HepG2 (cell line): ENCODE measurements around the gene ASZ1.

Source experiments
- CTCF ChIP-seq: sonication (generic); formaldehyde crosslinking; IDR thresholded peaks from 2 replicates; pipeline ENCODE4 v1.5.0; 2020; ENCODE audit warnings: mild to moderate bottlenecking, missing genetic modification reagents, moderate library complexity
- EZH2 ChIP-seq: conservative IDR thresholded peaks from 2 replicates; pipeline ENCODE4 v1.6.1; 2012; ENCODE audit warnings: mild to moderate bottlenecking, low read depth, low read length, moderate library complexity
- JUND ChIP-seq: sonication (generic); formaldehyde crosslinking; IDR thresholded peaks from 2 replicates; pipeline ENCODE4 v1.8.0; 2022; ENCODE audit warnings: mild to moderate bottlenecking, missing genetic modification reagents
- MAZ ChIP-seq, 2 experiments: sonication (generic) in 1 of 2; formaldehyde crosslinking in 1 of 2; IDR thresholded peaks; 2 replicates each; pipeline versions ENCODE4 v1.5.0 to v1.6.1; 2012 to 2020; ENCODE audit warnings: low read depth in 2 of 2, mild to moderate bottlenecking in 2 of 2, borderline replicate concordance in 1 of 2, improper control_type of control experiment in 1 of 2, low read length in 1 of 2, missing genetic modification reagents in 1 of 2, moderate library complexity in 1 of 2
- MED8 ChIP-seq: sonication (generic); formaldehyde crosslinking; IDR thresholded peaks from 2 replicates; pipeline ENCODE4 v1.8.1; 2023; ENCODE audit warnings: mild to moderate bottlenecking, missing genetic modification reagents; ENCODE audit not compliant: insufficient replicate concordance
- PHF21A ChIP-seq: sonication (generic); formaldehyde crosslinking; IDR thresholded peaks from 2 replicates; pipeline ENCODE4 v1.5.0; 2020; ENCODE audit warnings: mild to moderate bottlenecking, missing genetic modification reagents
- SMC3 ChIP-seq: IDR thresholded peaks from 2 replicates; pipeline ENCODE4 v1.6.1; 2011; ENCODE audit warnings: low read length, improper control_type of control experiment
- ZNF253 ChIP-seq: sonication (generic); formaldehyde crosslinking; IDR thresholded peaks from 2 replicates; pipeline ENCODE4 v1.8.0; 2022; ENCODE audit warnings: mild to moderate bottlenecking, missing genetic modification reagents, borderline replicate concordance
- ZNF362 ChIP-seq: sonication (generic); formaldehyde crosslinking; IDR thresholded peaks from 2 replicates; pipeline ENCODE4 v1.4.0; 2020; ENCODE audit warnings: missing genetic modification reagents, mild to moderate bottlenecking, borderline replicate concordance

- TF ChIP-seq SMC3 (no peak), CTCF (CRISPR knock-in tag) (no peak), MED8 (no peak), JUND (CRISPR knock-in tag) (no peak), ZNF362 (CRISPR knock-in tag) (no peak), PHF21A (CRISPR knock-in tag) (no peak), EZH2 (no peak), MAZ (IDR thresholded peaks at IDR 0.05; ENCODE audit: borderline replicate concordance, low read depth, low read length) (no peak), MAZ (CRISPR knock-in tag; IDR thresholded peaks at IDR 0.05; ENCODE audit: low read depth) (no peak), ZNF253 (CRISPR knock-in tag) (no peak)
These were observed 102.3 kb downstream of the ASZ1 start for GRCh38 chr7:117324960-117325359.
